Naive thymus-derived CD4-positive, alpha-beta T cell (primary cell): ENCODE measurements around the gene MPRIP. TPM values are rescaled to one million over a fixed set of nuclear protein-coding genes. Genes with fewer than 3 reads are reported as not detected.

Experiments used
- ATAC-seq: fragments of 150-1000 bp; cut with Tn5 transposase; 2 replicates; pipeline ENCODE4 v1.10.0; 2021; ENCODE audit warnings: mild to moderate bottlenecking, moderate library complexity
- CTCF ChIA-PET: fragments of 350-600 bp; sonication (Branson Sonifier 250); formaldehyde crosslinking; loops from one replicate; lab custom pipeline; 2021; ENCODE audit warnings: antibody characterized with exemption; lab: Charles Lee
- POLR2A ChIA-PET: fragments of 350-600 bp; sonication (Branson Sonifier 250); formaldehyde crosslinking; loops from one replicate; lab custom pipeline; 2021; ENCODE audit warnings: antibody characterized with exemption, inconsistent platforms; lab: Charles Lee
- DNase-seq, 9 donors: peaks; one replicate each; pipeline versions ENCODE4 v3.0.0 to v3.0.0-alpha.2; 2020 to 2022; ENCODE audit warnings: mixed read lengths in 1 of 9
- H3K27ac ChIP-seq: one replicate; pipeline ENCODE4 v1.7.0; 2013; ENCODE audit warnings: mild to moderate bottlenecking, low read depth, low read length, moderate library complexity
- H3K27me3 ChIP-seq, 2 donors: one replicate each; pipeline ENCODE4 v1.7.0; 2013; ENCODE audit warnings: low read length in 2 of 2, mild to moderate bottlenecking in 2 of 2, moderate library complexity in 2 of 2; ENCODE audit not compliant: control insufficient read depth in 2 of 2, insufficient read depth in 2 of 2
- H3K36me3 ChIP-seq, 3 experiments: 1 replicate in 2 of 3; 2 replicates in 1 of 3; pipeline ENCODE4 v1.7.0; 2013; ENCODE audit warnings: low read length in 3 of 3, mild to moderate bottlenecking in 3 of 3, moderate library complexity in 1 of 3; ENCODE audit not compliant: insufficient read depth in 3 of 3, control insufficient read depth in 2 of 3
- H3K4me1 ChIP-seq, 2 donors: one replicate each; pipeline ENCODE4 v1.7.0; 2013; ENCODE audit warnings: low read length in 2 of 2, mild to moderate bottlenecking in 2 of 2, moderate library complexity in 1 of 2; ENCODE audit not compliant: control insufficient read depth in 2 of 2, insufficient read depth in 2 of 2
- H3K4me3 ChIP-seq: 2 replicates; pipeline ENCODE4 v1.7.0; 2013; ENCODE audit warnings: mild to moderate bottlenecking, low read length
- H3K9me3 ChIP-seq, 3 experiments: 1 replicate in 2 of 3; 2 replicates in 1 of 3; pipeline ENCODE4 v1.7.0; 2013; ENCODE audit warnings: low read length in 3 of 3; ENCODE audit not compliant: control insufficient read depth in 2 of 3
- H3K27ac Mint-ChIP-seq, 9 donors: one replicate each; pipeline ENCODE4 v1.8.0; 2020 to 2022; ENCODE audit warnings: mixed read lengths in 9 of 9, mild to moderate bottlenecking in 8 of 9, moderate library complexity in 5 of 9, inconsistent platforms in 2 of 9
- H3K27me3 Mint-ChIP-seq, 5 donors: one replicate each; pipeline ENCODE4 v1.8.0; 2021 to 2022; ENCODE audit warnings: mixed read lengths in 5 of 5, mild to moderate bottlenecking in 1 of 5
- H3K36me3 Mint-ChIP-seq, 5 donors: one replicate each; pipeline ENCODE4 v1.8.0; 2020 to 2022; ENCODE audit warnings: mixed read lengths in 5 of 5, mild to moderate bottlenecking in 3 of 5, inconsistent platforms in 1 of 5
- H3K4me1 Mint-ChIP-seq, 7 donors: one replicate each; pipeline ENCODE4 v1.8.0; 2020 to 2022; ENCODE audit warnings: mixed read lengths in 7 of 7, mild to moderate bottlenecking in 3 of 7, inconsistent platforms in 1 of 7
- H3K4me3 Mint-ChIP-seq, 10 donors: one replicate each; pipeline ENCODE4 v1.8.0; 2020 to 2022; ENCODE audit warnings: mild to moderate bottlenecking in 10 of 10, mixed read lengths in 10 of 10, moderate library complexity in 6 of 10, inconsistent platforms in 2 of 10
- H3K9me3 Mint-ChIP-seq, 11 donors: one replicate each; pipeline ENCODE4 v1.8.0; 2020 to 2022; ENCODE audit warnings: mixed read lengths in 11 of 11, mild to moderate bottlenecking in 4 of 11, inconsistent platforms in 1 of 11, moderate library complexity in 1 of 11
- intact Hi-C, 2 donors: fragments of 100-400 bp; cut with micrococcal nuclease; formaldehyde crosslinking; loops; one replicate each; pipeline ENCODE4 v1.15.1; 2023
- polyA plus RNA-seq, 2 donors: library from polyadenylated mRNA; unstranded; fragments of 300-500 nt; fragmentation: Illumina TruSeq; gene quantifications; one replicate each; pipeline ENCODE4 v1.2.3, GENCODE V29; 2021
- total RNA-seq, 6 experiments: library from RNA in 5 of 6; stranded (reverse) in 5 of 6; gene quantifications; 1 replicate in 5 of 6; 2 replicates in 1 of 6; pipeline ENCODE4 v1.2.3 and lab custom pipeline; 2021 to 2026

The MPRIP gene
- total and polyA plus RNA-seq, 7 experiments from 2014 or later, result 18.6 to 259 (median 196) TPM

DNA sequence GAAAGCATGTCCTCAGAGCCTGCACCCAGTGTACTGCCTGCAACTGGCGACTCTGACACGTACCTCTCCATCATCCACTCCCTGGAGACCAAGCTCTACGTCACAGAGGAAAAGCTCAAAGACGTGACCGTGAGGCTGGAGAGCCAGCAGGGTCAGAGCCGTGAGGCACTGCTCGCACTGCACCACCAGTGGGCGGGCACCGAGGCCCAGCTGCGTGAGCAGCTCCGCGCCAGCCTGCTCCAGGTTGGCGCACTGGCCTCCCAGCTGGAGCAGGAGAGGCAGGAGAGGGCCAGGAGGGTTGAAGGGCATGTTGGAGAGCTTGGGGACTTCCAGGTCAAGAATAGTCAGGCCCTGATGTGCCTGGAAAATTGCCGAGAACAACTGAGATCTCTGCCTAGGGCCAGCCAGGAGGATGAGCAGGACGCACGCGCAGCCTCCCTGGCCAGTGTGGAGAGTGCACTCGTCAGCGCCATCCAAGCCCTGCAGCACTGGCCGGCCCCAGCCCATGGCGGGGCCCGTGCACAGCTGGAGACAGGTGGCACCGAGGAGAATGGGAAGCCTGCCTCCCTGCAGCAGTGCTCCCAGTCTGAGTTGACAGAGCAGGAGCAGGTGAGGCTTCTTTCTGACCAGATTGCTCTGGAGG, 123.5 kb downstream of the MPRIP start:
- DNase-seq (no peak), ATAC-seq (no peak)
- ChIA-PET CTCF (interaction anchor here (1.2 kb wide), 1 partner anchor 24 kb away, joined by 3 read pairs; no protein-coding TSS in a partner anchor), POLR2A (no interaction called here)
- intact Hi-C loops, result no loop called here
- Mint-ChIP-seq H3K4me3 (no peak overlapping the region), H3K9me3 (no peaks in the 10 kb centered on the region), H3K27ac (no peak overlapping the region), H3K27me3 (no peaks in the 10 kb centered on the region), H3K4me1 (peaks cover 10 to 38% (median 20%) of the 10 kb centered on the region in 7 donors), H3K36me3 (peaks cover 17 to 60% (median 21%) of the 10 kb centered on the region in 5 donors)
- H3K36me3 ChIP-seq, result peaks cover 9 to 82% (median 23%) of the 10 kb centered on the region in 3 experiments
- H3K9me3 ChIP-seq, result no peaks in the 10 kb centered on the region
- no peak overlapping the region for H3K4me3 ChIP-seq
- no peak overlapping the region for H3K27ac ChIP-seq
- peaks cover under 1 to 5% of the 10 kb centered on the region in 2 donors for H3K4me1 ChIP-seq
- H3K27me3 ChIP-seq, result no peaks in the 10 kb centered on the region

DNA sequence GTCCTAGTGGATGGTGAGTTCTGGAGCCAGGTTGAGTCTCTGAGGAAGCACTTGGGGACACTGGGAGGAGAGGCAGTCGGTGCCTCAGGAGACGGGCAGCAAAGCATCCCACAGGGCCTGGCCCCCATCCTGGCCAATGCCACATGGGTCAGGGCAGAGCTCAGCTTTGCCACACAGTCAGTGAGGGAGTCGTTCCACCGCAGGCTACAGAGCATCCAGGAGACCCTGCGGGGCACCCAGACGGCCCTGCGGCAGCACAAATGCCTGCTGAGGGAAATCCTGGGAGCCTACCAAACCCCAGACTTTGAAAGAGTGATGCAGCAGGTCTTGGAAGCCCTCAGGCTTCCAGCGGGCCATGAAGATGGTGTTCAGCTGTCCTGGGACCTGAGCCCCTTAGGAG, 124.2 kb downstream of the MPRIP start:
- Histone ChIP-seq H3K27me3 (no peaks in the 10 kb centered on the region), H3K9me3 (no peaks in the 10 kb centered on the region), H3K4me3 (no peak overlapping the region), H3K4me1 (peaks cover 7 to 9% of the 10 kb centered on the region in 2 donors), H3K27ac (no peak overlapping the region), H3K36me3 (peaks cover 4 to 76% (median 18%) of the 10 kb centered on the region in 3 experiments)
- Mint-ChIP-seq H3K27ac (peak overlapping the region in 2 of 9 donors; percentile 38 to 50), H3K9me3 (no peaks in the 10 kb centered on the region), H3K27me3 (no peaks in the 10 kb centered on the region), H3K36me3 (peaks cover 19 to 57% (median 23%) of the 10 kb centered on the region in 5 donors), H3K4me3 (no peak overlapping the region), H3K4me1 (peaks cover 14 to 45% (median 26%) of the 10 kb centered on the region in 7 donors)
- POLR2A ChIA-PET, result interaction anchor here (1.5 kb wide), 1 partner anchor 15 kb away, joined by 5 read pairs; no protein-coding TSS in a partner anchor
- CTCF ChIA-PET, result interaction anchor here (1.2 kb wide), 1 partner anchor 24 kb away, joined by 3 read pairs; no protein-coding TSS in a partner anchor
- intact Hi-C loops, result no loop called here
- DNase-seq (no peak), ATAC-seq (no peak)

DNA sequence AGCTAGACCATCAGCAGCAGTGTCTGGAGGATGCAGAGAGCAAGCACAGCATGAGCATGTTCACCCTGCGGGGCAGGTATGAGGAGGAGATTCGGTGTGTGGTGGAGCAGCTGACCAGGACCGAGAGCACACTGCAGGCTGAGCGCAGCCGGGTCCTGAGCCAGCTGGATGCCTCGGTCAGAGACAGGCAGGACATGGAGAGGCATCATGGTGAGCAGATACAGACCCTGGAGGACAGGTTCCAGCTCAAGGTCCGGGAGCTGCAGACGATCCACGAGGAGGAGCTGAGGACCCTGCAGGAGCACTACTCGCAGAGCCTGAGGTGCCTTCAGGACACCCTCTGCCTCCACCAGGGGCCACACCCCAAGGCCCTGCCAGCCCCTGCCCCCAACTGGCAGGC, 125.1 kb downstream of the MPRIP start:
- ATAC-seq, result no peak
- peaks cover 21 to 59% (median 23%) of the 10 kb centered on the region in 5 donors for H3K36me3 Mint-ChIP-seq
- DNase-seq, result no peak
- intact Hi-C loops, result no loop called here
- H3K36me3 ChIP-seq, result peaks cover 0 to 68% (median 11%) of the 10 kb centered on the region in 3 experiments
- no peaks in the 10 kb centered on the region for H3K27me3 Mint-ChIP-seq
- ChIA-PET POLR2A (interaction anchor here (1.5 kb wide), 1 partner anchor 14 kb away, joined by 5 read pairs; no protein-coding TSS in a partner anchor), CTCF (no interaction called here)
- no peak overlapping the region for H3K4me3 ChIP-seq
- H3K4me1 ChIP-seq, result peaks cover 7 to 17% of the 10 kb centered on the region in 2 donors
- no peaks in the 10 kb centered on the region for H3K9me3 ChIP-seq
- H3K4me1 Mint-ChIP-seq, result peaks cover 17 to 52% (median 32%) of the 10 kb centered on the region in 7 donors
- no peak overlapping the region for H3K27ac ChIP-seq
- H3K9me3 Mint-ChIP-seq, result no peaks in the 10 kb centered on the region
- H3K4me3 Mint-ChIP-seq, result peak overlapping the region in 1 of 10 donors; percentile 26
- H3K27ac Mint-ChIP-seq, result peak overlapping the region in 7 of 9 donors; percentile 1 to 93 (median 62)
- H3K27me3 ChIP-seq, result no peaks in the 10 kb centered on the region

DNA sequence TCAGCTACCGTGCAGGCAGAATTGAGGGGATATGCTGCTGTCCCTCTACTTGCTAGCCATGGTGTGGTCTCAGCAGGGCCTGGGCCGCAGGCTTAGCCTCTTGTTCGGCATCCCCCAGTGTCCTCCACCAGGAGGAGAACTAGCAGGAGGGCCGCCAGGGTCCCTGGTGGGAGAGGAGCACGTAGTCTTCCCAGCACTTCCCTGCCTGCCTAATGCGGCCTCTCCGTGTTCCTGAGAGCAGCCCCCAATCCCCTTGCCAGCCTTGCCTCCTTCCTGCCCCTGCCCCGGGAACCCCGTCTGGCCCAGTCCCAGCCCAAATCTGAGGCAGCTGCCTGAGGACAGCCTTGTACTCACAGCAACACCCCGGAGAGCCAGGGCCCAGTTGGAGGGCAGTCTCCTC, 125.7 kb downstream of the MPRIP start:
- no peak overlapping the region for H3K27ac ChIP-seq
- peaks cover 8 to 24% of the 10 kb centered on the region in 2 donors for H3K4me1 ChIP-seq
- no peak overlapping the region for H3K4me3 ChIP-seq
- H3K4me3 Mint-ChIP-seq, result no peak overlapping the region
- H3K9me3 ChIP-seq, result no peaks in the 10 kb centered on the region
- peaks cover 20 to 57% (median 39%) of the 10 kb centered on the region in 7 donors for H3K4me1 Mint-ChIP-seq
- peaks cover 0 to 68% (median 11%) of the 10 kb centered on the region in 3 experiments for H3K36me3 ChIP-seq
- H3K27ac Mint-ChIP-seq, result peak overlapping the region in 4 of 9 donors; percentile 46 to 83 (median 53)
- ATAC-seq (no peak), DNase-seq (no peak)
- peaks cover 23 to 65% (median 25%) of the 10 kb centered on the region in 5 donors for H3K36me3 Mint-ChIP-seq
- no peaks in the 10 kb centered on the region for H3K27me3 Mint-ChIP-seq
- CTCF ChIA-PET, result no interaction called here
- intact Hi-C loops, result no loop called here
- no peaks in the 10 kb centered on the region for H3K27me3 ChIP-seq
- no peaks in the 10 kb centered on the region for H3K9me3 Mint-ChIP-seq
- POLR2A ChIA-PET, result interaction anchor here (1.1 to 1.5 kb wide), 3 partner anchors 9 to 13 kb away, joined by 3 to 5 read pairs (median 5); no protein-coding TSS in a partner anchor

DNA sequence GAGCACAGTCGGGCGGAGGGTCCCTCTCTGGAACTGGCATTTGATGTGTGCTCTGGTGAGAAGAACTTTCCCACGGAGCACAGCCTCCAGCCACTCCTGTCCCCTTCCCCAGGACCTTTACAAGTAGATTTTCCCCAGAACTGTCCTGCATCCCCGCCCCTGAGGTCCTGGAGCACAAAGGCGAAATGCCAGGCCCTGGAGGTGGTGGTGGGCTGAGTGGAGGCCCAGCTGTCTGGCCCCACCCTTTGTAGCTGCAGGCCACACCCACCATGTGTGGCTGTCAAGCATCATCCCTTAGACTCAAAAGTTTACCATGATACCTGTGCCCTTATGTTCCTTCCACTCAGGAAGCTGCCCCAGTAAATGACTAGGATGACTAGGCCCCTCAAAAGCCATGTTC, 126.1 kb downstream of the MPRIP start:
- no peaks in the 10 kb centered on the region for H3K27me3 ChIP-seq
- peak overlapping the region in 7 of 9 donors; percentile 46 to 83 (median 55) for H3K27ac Mint-ChIP-seq
- H3K4me3 Mint-ChIP-seq, result no peak overlapping the region
- H3K36me3 ChIP-seq, result peaks cover 0 to 68% (median 7%) of the 10 kb centered on the region in 3 experiments
- DNase-seq, result no peak
- H3K4me1 ChIP-seq, result peaks cover 12 to 28% of the 10 kb centered on the region in 2 donors
- H3K36me3 Mint-ChIP-seq, result peaks cover 20 to 62% (median 25%) of the 10 kb centered on the region in 5 donors
- peaks cover 21 to 59% (median 40%) of the 10 kb centered on the region in 7 donors for H3K4me1 Mint-ChIP-seq
- intact Hi-C loops, result no loop called here
- H3K9me3 ChIP-seq, result no peaks in the 10 kb centered on the region
- H3K4me3 ChIP-seq, result no peak overlapping the region
- ChIA-PET POLR2A (interaction anchor here (0.5 to 1.5 kb wide), 4 partner anchors 9 to 132 kb away, joined by 3 to 7 read pairs (median 4); no protein-coding TSS in a partner anchor), CTCF (no interaction called here)
- no peak overlapping the region for H3K27ac ChIP-seq
- ATAC-seq, result no peak
- no peaks in the 10 kb centered on the region for H3K9me3 Mint-ChIP-seq
- H3K27me3 Mint-ChIP-seq, result no peaks in the 10 kb centered on the region

DNA sequence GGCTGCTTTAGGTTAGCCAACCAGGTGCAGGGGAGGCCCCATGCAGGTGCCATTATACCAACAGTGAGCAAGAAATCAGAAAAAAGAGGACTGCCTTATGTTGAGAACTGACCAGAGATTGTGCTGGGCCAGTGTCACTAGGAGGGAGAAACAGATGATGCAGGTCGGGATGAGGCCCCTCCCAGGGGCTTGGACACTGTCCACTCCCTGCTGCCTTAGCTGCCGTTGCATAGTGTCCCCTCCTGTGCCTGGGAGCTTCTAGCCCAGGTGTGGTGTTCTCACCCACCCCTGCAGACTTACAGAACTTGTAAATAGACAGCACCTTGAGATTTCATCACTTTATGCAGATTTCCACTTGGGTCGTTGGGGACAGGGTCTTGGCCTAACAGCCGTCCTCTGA, 127.1 kb downstream of the MPRIP start:
- no peak overlapping the region for H3K4me3 ChIP-seq
- H3K27ac ChIP-seq, result no peak overlapping the region
- H3K9me3 ChIP-seq, result no peaks in the 10 kb centered on the region
- no peak for DNase-seq
- Mint-ChIP-seq H3K27ac (peak overlapping the region in 7 of 9 donors; percentile 32 to 84 (median 65)), H3K4me3 (no peak overlapping the region), H3K27me3 (no peaks in the 10 kb centered on the region), H3K4me1 (peaks cover 20 to 62% (median 44%) of the 10 kb centered on the region in 7 donors), H3K36me3 (peaks cover 17 to 57% (median 23%) of the 10 kb centered on the region in 5 donors), H3K9me3 (no peaks in the 10 kb centered on the region)
- CTCF ChIA-PET, result no interaction called here
- peaks cover 13 to 28% of the 10 kb centered on the region in 2 donors for H3K4me1 ChIP-seq
- intact Hi-C loops, result no loop called here
- no peak for ATAC-seq
- no peaks in the 10 kb centered on the region for H3K27me3 ChIP-seq
- peaks cover 0 to 67% (median 6%) of the 10 kb centered on the region in 3 experiments for H3K36me3 ChIP-seq
- POLR2A ChIA-PET, result interaction anchor here (1.3 to 1.5 kb wide), 2 partner anchors 8 to 12 kb away, joined by 5 to 7 read pairs; no protein-coding TSS in a partner anchor
